GM18499 (cell line): Measurements from ENCODE around the gene RND3.

Experiments
- ATAC-seq: cut with Tn5 transposase; IDR thresholded peaks from one replicate; pipeline ENCODE4 v1.9.1; 2021; ENCODE audit warnings: moderate number of reproducible peaks; ENCODE audit not compliant: insufficient read depth, unreplicated experiment

The RND3 gene

DNA sequence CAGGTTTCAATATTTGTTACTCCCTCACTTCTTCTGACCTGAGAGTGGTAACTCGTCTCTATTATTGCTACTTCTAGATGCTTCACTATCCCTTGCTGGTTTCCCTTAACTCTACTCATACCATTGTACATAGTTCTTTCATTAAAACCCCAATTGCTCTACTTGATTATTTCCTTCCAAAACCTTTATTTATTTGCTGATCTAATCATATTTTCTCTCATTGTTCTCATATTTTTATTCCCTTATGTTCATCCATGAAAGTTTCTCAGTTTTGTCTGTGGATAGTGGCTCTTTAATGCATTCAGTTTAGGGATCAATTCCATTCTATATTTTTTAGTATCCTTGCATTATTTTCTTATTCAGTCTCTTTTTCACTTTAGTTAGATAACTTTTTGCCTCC lies 42.1 kb downstream of the RND3 start:
- ATAC-seq, result no peak

DNA sequence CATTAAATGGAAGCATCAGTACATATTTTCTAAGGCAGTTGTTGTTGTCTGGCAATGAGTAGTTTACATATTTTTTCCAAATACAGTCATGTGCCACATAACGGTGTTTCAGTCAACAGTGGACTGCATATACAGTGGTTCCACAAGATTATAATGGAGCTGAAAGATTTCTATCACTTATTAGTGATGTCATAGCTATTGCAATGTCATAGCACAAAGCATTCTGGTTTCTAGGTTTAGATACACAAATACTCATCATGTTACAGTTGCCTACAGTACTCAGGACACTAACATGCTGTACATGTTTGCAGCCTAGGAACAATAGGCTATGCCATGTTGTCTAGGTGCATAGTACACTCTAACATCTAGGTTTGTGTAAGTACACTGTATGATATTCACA lies 45.0 kb downstream of the RND3 start:
- no peak for ATAC-seq

DNA sequence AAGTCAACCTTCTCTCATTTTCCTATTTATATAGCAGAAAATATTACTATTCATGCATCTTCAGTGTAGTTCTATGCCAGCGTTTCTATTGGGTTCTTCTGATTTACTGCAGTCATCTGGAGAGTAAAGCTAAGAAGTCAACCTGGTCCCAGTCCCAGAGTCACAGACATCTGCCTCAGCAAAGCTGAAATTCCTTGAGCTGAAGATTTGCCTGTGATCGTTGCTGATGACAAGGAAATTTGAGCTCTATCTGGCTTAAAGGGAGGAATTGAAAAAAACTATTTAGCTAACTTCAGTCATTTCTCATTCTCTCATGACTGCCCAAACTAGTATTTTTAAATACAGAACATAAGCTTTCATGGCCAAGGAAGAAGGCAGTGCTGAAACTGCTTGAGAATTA lies 45.7 kb downstream of the RND3 start:
- ATAC-seq, result no peak

DNA sequence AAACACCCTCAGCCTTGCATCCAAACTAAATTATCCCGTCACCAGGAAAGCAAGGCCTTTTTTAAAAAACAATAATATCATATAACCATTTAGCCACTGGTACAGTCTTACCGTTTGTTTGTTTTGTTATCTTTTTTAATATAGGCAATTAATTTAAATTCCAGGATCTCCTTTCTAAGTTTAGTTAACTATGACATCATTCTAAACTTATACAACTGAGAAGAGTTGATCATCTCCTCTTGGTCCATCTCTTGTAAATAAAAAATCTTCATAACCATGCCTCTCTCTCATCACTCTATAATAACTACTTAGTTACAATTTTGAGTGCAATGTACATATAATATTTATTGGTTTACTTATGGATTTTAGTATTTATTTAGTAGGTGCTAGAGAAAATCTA lies 46.2 kb downstream of the RND3 start:
- ATAC-seq, result no peak

DNA sequence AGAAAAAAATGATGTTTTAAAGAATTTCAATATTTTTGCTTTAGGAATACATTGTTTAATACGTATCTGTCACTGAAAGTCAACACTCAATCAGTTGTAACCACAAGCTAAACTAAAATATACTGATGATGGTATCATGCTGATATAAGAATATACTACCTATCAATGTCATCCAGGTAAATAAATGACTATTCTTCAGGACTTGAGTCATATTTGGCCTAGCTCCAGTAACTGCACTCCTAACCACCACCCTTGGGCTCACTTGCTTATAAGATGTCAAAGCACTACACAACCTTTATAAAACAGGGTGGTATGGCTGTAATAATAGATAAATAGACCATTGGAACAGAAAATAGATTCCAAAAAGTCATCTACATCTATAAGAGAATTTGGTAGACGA lies 48.8 kb downstream of the RND3 start:
- no peak for ATAC-seq

DNA sequence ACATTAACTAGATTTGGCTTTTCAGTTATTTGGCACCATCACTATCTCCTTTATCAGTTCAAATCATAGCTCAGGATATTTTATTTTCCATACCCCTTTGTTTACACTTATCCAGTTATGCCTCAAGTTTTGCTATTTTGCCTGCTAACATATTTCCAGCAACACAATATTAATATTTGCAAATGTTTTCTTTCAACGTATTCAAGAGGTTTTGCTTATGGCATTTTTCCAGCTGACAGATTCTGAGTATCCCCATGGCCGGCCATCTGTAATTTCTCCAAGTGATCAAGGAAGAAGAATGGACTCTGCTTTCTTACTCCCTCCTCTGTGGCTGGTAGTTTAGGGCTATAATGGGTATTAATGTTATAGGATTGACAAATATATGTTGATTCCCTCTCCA lies 49.4 kb downstream of the RND3 start:
- no peak for ATAC-seq

DNA sequence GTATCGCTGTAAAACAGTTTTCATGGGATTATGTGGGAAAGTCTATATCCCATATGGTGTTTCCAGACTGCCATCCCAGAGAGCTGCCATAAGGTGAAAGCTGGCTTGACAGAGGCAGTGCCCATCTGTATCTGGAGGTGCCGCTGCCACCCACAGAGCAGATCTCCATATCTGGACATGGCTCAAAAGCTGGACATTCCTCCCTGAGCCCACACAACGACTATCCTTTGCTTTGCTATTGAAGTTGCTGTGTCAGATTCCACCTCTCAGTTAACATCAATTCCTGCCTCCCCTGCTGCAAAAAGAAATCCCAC lies 55.2 kb downstream of the RND3 start:
- ATAC-seq, result no peak

DNA sequence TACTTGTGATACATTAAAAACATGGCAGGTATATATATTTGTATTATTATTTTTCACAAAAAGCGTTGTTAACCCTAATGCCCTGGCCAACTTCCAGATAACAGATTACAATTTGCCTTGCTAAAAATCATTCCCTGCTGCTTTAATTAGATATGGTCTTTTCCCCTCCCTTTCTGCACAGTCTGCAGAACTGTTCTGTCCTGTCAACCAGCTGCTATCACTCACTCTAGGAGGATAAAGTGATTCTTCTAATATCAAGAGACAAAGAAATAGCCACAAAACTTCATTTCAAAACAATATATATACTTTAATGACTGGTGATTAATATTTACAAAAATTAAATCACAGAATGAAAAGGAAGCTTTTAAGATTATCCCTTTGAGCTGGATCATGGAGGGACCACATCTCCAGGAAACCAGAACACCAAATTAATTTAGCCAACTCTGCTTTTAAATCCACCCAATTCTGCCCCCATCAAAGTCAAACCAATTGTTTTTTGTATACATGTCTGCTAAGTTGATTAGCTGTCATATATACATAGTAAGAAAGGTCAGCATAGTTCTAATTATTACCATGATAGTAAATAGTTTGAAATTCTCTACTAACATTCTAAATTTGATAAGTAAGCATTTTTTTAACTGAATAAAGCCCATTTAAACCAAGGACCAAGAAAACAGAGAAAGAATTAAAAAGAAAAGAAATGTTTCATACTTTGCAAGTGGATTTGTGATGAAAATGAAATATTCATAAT lies 55.7 kb downstream of the RND3 start:
- ATAC-seq, result no peak

DNA sequence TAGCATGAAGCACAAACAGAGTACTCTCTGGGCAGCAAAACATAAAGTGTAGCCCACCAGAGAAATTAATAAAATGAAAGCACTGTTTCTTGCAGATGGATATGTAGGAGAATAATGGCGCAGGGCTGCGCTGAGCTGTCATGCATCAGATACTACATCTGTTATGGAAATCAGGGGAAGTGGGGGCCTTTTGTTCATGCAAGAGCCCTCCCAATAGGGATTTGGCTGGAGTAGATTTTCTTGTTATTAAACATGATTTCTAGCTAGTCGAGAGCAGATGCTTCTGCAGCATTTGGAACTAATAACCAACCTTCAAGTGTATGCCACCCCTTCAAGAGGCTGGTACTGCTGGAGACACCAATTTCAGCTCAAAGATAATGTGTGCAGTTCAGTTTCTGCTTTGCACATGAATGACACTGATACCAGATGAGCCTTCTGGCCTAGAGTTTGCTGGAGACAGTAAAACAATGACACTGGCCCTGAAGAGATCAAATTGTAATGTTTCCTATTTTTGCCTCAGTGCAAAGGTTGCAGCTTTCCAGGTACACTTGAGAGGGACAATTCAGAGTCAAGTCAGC lies 58.0 kb downstream of the RND3 start:
- ATAC-seq, result no peak

DNA sequence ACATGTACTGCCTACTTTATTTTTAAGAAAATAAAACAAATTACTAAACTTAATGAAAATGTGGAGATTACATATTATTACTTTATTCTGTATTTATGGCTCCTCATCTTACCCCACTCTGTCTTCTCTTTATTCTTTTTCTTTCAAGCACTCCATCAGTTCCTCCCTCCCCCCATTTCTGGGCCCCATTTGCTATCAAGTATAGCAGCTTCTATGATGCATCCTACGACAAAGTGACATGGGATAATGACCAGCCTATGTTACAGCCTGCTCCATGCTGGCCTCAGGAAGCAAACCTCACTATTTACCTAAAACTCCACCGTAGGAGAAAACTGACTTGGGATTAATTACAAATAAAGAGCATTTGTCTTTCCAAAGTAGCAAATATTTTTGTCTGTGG lies 58.8 kb downstream of the RND3 start:
- ATAC-seq, result no peak

DNA sequence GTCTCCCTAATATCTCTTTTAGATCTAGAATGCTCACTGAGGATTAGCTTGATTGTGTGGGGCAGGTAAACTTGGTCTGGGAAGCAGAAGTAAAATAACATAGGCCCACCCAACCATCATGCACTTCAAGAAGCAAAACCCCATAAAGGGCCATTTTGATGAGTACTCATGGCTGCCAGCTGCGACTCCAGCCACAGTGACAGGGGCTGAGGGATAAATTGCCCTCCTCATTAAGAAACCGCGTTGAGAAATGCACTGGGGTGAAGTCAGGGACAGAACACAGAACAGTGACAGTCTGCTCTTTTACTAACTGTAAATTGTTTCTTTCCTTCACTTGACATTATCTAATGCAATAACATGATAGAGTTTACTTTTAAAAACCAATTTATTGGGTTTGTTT lies 60.2 kb downstream of the RND3 start:
- no peak for ATAC-seq

DNA sequence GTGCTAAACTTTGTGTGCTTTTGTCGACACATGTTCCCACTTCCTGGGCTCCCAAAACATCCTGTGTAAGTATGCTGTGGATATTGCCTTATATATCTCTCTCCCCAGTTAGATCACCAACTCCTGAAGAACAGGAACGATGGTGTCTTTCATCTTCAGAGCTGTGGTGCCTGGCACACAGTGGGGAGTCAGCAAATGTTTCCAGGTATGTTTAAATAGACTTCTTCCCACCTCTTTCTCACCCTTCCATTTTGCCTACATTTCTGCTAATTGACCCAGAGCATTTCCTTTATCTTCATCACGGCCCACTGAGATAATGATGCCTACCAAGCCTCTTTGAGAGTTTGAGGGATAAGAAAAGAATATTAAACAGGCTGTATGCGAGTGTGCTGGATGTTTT lies 60.7 kb downstream of the RND3 start:
- ATAC-seq, result no peak

DNA sequence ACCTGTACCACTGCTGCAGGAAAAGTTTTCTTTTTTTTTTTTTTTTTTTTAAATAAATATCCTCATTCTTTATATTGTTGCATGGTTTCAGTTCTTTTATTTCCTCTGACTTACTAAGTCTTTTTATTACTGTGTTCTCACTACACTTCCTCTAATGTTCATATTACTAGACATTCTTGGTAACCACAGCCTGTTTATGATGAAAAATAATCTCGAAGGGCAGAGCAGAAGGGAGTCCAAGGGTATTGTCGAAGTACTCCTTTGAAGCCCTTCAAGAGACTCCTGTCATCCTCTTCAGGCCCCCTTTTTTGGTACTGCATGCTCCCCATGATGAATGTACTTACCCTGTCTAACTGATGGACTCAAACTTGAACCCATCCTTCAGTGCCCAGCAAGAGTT lies 61.2 kb downstream of the RND3 start:
- no peak for ATAC-seq

DNA sequence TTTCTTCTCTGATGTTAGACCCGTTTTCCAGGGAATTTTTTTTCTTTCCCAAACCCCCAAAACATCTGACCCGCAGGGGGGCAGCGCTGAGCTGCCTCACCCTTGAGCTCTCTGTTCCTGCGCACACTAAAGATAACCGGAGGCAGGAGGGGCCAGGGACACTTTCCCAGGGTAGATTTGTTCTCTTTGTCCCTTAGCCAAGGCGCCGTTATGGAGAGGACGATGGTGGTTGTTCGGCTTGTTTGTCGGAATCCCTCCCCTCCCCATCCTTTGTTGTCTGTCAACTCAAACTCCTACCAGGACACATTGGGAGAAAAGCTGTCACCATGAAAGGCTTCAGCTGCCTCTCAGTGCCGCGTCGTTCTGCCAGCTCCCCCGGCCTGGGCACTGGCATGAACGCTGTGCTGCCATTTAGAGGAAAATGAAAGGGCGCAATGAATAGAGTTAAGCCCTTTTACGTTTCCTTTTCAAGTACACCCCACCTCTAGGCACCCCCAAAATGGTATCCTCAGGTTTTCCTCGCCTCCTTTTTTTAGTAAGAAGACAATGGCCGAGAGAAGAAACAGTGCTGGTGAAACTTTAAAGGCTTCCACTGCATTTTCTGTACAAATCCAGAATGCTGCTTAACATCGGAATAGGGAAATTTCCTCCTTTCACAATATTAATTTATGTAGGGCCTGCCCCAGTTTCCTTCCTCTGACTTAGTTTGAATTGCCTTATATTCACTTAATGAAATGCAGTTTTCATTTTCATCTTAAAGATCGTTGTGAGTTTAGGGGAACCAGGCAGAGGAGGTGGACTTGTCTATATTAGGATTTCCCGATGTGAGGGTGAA lies 62.1 kb downstream of the RND3 start:
- ATAC-seq, result no peak

DNA sequence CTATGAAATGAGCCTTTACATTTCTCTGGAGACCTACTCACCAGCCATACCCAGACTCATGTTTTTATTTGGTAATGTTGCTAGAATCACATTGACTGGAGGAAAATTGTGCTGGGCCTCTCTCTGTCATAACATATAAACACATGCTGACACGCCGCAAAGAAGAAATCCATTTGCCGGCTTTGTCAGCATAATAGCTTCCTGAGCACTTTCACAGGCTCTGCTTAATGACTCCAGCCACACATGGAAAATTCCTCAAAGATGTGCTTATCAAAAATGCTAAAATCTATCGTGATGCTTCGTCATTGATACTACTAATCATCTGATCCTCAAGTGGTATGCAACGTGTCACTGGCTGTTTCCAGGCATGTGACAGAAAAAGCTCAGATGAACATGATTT lies 63.1 kb downstream of the RND3 start:
- ATAC-seq, result no peak

DNA sequence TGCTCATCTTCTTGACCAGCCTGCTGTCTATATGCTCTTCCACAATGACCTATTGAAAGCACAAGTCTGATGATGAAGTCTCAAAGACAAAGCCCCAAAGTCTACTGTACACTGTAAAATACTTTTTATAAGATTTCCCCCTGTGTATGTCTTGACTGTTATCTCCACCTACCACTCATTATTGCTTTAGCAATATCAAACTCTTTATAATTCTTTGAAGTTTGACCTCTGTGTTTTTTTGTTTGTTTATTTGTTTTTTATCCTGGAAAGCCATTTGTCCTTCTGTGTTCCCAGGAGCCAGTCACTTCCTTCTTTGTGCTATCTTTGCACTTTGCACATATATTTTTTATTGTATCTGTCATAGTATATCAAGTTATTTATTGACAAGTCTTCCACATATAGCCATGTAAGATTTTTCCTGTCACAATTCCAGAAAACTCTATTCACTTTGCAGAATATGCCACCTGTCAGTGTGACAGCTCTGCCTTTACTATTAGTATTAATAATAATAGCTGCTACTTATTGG lies 66.3 kb downstream of the RND3 start:
- no peak for ATAC-seq

DNA sequence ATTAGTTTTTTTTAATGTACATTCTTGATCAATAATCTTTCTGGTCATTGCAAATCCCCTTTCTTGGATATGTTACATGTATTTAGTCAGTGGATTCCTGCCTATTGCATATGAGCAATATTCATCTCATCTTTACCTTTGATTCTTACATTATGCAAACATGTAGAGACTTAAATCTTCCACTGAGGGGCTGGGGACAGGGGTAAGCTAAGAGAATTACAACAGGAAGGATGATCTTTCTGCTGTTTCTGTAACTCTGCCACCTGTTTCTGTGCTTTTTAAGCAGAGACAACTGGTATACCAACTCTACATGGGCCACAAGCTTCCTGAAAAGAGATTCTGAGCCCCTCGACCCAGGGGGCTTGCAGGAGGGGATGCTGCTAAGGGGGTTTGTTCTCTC lies 68.6 kb downstream of the RND3 start:
- no peak for ATAC-seq
